Measurements from ENCODE around the gene TMEM131.

GRCh38 chr2:97931858-97932225 lies 63.9 kb downstream of the TMEM131 start:
- TF ChIP-seq CTCF (IDR thresholded peaks at IDR 0.05): no peak
- no peak for TF ChIP-seq POLR2A (IDR thresholded peaks at IDR 0.05)
- no peak for TF ChIP-seq POLR2AphosphoS5 (IDR thresholded peaks at IDR 0.05)
- no peak for TF ChIP-seq EP300 (IDR thresholded peaks at IDR 0.05)

Measured in upper lobe of left lung (tissue), 4 donors.